ENCODE data around the gene CD70. TPM values are rescaled to one million over a fixed set of nuclear protein-coding genes. Genes with fewer than 3 reads are reported as not detected.

The CD70 gene
- polyA plus RNA-seq, 3 donors = 0.12 TPM; not detected in 2

- no peak overlapping the region for H2AFZ ChIP-seq (ENCODE audit: insufficient read depth, low read depth, low read length, poor library complexity, severe bottlenecking)
- Mint-ChIP-seq H3K27me3 (ENCODE audit: low read depth in 3 of 3) (peaks cover 9 to 26% (median 16%) of the 10 kb centered on the region in 3 donors), H3K36me3 (no peaks in the 10 kb centered on the region), H3K27ac (no peak overlapping the region), H3K4me3 (no peak overlapping the region), H3K4me1 (peaks cover 2% of the 10 kb centered on the region), H3K9me3 (no peaks in the 10 kb centered on the region)
- TF ChIP-seq CTCF (IDR thresholded peaks at IDR 0.05) = no peak
- H3K4me2 ChIP-seq (replicated peaks; ENCODE audit: extremely low read depth, low read length, poor library complexity, severe bottlenecking) = no peak overlapping the region
- WGBS (ENCODE audit: insufficient coverage) = 39% methylated on average over 4 of the region's 11 CpGs
- DNase-seq = peak in 1 of 3 donors; percentile 76
- H3K27ac ChIP-seq (ENCODE audit: low read depth in 1 of 2, low read length in 2 of 2) = no peak overlapping the region
- H3K4me1 ChIP-seq (ENCODE audit: control insufficient read depth in 1 of 2, insufficient read depth in 2 of 2, low read length in 2 of 2) = peaks cover 3 to 5% of the 10 kb centered on the region in 2 donors
- H3K4me3 ChIP-seq (replicated peaks in 1 of 3; ENCODE audit: low read depth in 2 of 3, low read length in 3 of 3) = no peak overlapping the region
- H4K20me1 ChIP-seq (ENCODE audit: insufficient read depth, low read length) = no peaks in the 10 kb centered on the region
- intact Hi-C loops (cut with micrococcal nuclease) = no loop called here
- no peak overlapping the region for H3K9ac ChIP-seq (ENCODE audit: insufficient read depth, low read length, poor library complexity, severe bottlenecking)
- H3K27me3 ChIP-seq (ENCODE audit: control insufficient read depth in 2 of 2, insufficient read depth in 2 of 2, low read length in 2 of 2) = peaks cover 0 to 2% of the 10 kb centered on the region in 2 donors
- no peaks in the 10 kb centered on the region for H3K79me2 ChIP-seq (ENCODE audit: insufficient read depth, low read length)
- no peaks in the 10 kb centered on the region for H3K9me3 ChIP-seq (replicated peaks in 1 of 2; ENCODE audit: control insufficient read depth in 1 of 2, insufficient read depth in 1 of 2, low read length in 2 of 2)
- no peaks in the 10 kb centered on the region for H3K36me3 ChIP-seq (replicated peaks in 1 of 2; ENCODE audit: control insufficient read depth in 1 of 2, insufficient read depth in 2 of 2, low read length in 2 of 2)
Measured at GRCh38 chr19:6556480-6557195, 34.3 kb downstream of the CD70 start.

- H3K27ac Mint-ChIP-seq = no peak overlapping the region
- H3K4me3 Mint-ChIP-seq = no peak overlapping the region
- intact Hi-C loops (cut with micrococcal nuclease) = no loop called here
- H3K36me3 Mint-ChIP-seq = no peaks in the 10 kb centered on the region
- 79% methylated on average over 2 of the region's 2 CpGs for WGBS (ENCODE audit: insufficient coverage)
- H3K4me2 ChIP-seq (replicated peaks; ENCODE audit: extremely low read depth, low read length, poor library complexity, severe bottlenecking) = no peak overlapping the region
- peaks cover 3 to 7% of the 10 kb centered on the region in 2 donors for H3K4me1 ChIP-seq (ENCODE audit: control insufficient read depth in 1 of 2, insufficient read depth in 2 of 2, low read length in 2 of 2)
- H3K27ac ChIP-seq (ENCODE audit: low read depth in 1 of 2, low read length in 2 of 2) = no peak overlapping the region
- peaks cover 2% of the 10 kb centered on the region for H3K4me1 Mint-ChIP-seq
- H3K36me3 ChIP-seq (replicated peaks in 1 of 2; ENCODE audit: control insufficient read depth in 1 of 2, insufficient read depth in 2 of 2, low read length in 2 of 2) = no peaks in the 10 kb centered on the region
- no peak overlapping the region for H3K4me3 ChIP-seq (replicated peaks in 1 of 3; ENCODE audit: low read depth in 2 of 3, low read length in 3 of 3)
- no peak overlapping the region for H3K9ac ChIP-seq (ENCODE audit: insufficient read depth, low read length, poor library complexity, severe bottlenecking)
- DNase-seq = no peak
- peaks cover 9 to 28% (median 12%) of the 10 kb centered on the region in 3 donors for H3K27me3 Mint-ChIP-seq (ENCODE audit: low read depth in 3 of 3)
- no peaks in the 10 kb centered on the region for H3K79me2 ChIP-seq (ENCODE audit: insufficient read depth, low read length)
- peak; percentile 39 for TF ChIP-seq CTCF (IDR thresholded peaks at IDR 0.05)
- peaks cover 0 to 2% of the 10 kb centered on the region in 2 donors for H3K27me3 ChIP-seq (ENCODE audit: control insufficient read depth in 2 of 2, insufficient read depth in 2 of 2, low read length in 2 of 2)
- H3K9me3 ChIP-seq (replicated peaks in 1 of 2; ENCODE audit: control insufficient read depth in 1 of 2, insufficient read depth in 1 of 2, low read length in 2 of 2) = no peaks in the 10 kb centered on the region
- no peak overlapping the region for H2AFZ ChIP-seq (ENCODE audit: insufficient read depth, low read depth, low read length, poor library complexity, severe bottlenecking)
- peaks cover 0 to 3% (median 0%) of the 10 kb centered on the region in 7 donors for H3K9me3 Mint-ChIP-seq
- no peaks in the 10 kb centered on the region for H4K20me1 ChIP-seq (ENCODE audit: insufficient read depth, low read length)
Measured at GRCh38 chr19:6556043-6556449, 34.9 kb downstream of the CD70 start.
